NCI-H345 treated with DMSO at 0.1 percent for 48 hours (cell line): ENCODE data around the gene HOXB6.

Experiments
- DNase-seq: peaks from one replicate; lab custom pipeline; 2025; ENCODE audit not compliant: unreplicated experiment; lab: John Stamatoyannopoulos, UW

HOXB6 gene

DNA sequence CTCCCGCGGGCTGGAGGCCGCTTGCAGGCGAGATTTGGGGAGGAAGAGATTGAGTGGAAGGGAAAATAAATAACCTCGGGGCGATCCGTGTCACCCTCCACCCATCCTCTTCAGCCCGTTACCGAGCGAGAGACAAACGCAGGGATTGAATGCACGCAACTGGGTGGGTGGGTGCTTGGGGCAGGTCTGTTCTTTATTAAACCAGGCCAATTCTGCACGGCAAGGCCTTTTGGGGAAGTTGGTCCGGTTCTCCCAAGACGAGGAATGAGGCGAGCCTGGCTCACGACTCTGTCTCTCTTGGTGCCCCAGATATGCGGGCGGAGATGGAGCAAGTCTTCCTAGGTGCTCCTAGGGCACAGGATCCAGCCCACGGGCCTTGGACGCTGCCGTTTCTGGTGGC is 6.4 kb upstream of the HOXB6 start:
- DNase-seq, result no peak

GRCh38 chr17:48610282-48611211 is 5.8 kb upstream of the HOXB6 start, which contains the start of gene HOXB7:
TSS of gene HOXB7 (minus strand) at chr17:48611017. CDS start at chr17:48610918, 99 bp downstream.
- peak; percentile 58 for DNase-seq

GRCh38 chr17:48609759-48610281 is 5.0 kb upstream of the HOXB6 start:
- peak; percentile 13 for DNase-seq

GRCh38 chr17:48609033-48609432 is 4.2 kb upstream of the HOXB6 start:
- no peak for DNase-seq

DNA sequence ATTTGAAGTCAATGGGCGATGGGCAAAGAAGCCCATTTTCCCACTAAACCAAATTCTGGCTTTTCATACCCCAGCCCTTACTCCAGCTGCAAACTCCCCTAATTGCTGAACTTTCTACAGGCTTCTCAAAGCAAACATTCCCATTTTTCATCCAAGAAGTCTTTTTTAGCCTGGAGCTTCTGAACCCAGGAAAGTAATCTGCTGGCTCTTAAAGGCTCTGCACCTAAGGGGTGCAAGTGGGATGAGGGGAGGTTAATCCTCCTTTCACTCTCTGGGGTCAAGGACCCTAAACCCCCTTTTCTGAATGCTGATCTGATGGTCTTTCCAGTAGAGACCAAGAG is 3.7 kb upstream of the HOXB6 start:
- DNase-seq, result no peak

- DNase-seq, result no peak
Observed at GRCh38 chr17:48606892-48607614, 2.3 kb upstream of the HOXB6 start.

- no peak for DNase-seq
Observed at GRCh38 chr17:48605991-48606891, 1.5 kb upstream of the HOXB6 start.

DNA sequence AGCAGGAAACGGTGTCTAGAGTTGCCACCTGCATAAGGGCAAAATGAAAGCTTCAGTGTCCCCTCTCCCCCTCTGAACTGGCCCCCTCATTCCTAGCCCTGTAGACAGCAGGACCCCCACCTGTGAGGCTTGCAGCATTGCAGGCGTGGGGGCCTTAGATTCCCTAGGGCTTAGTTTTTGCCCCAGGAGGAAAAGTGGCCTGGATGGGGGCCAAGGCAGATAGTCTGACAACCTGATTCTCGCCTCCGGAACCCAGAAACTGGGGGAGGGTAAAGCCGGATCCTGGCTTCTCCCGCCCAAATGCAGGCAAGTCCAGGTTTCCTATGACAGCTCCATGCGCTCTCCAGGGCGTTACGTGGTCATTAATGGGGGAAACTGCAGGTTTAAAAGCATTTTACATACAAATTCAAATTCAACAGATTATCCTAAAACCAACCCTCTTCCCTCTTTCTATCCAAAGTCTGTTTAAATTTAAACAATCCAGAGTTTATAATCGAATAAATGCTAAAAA is 678 bp upstream of the HOXB6 start:
- DNase-seq, result no peak

DNA sequence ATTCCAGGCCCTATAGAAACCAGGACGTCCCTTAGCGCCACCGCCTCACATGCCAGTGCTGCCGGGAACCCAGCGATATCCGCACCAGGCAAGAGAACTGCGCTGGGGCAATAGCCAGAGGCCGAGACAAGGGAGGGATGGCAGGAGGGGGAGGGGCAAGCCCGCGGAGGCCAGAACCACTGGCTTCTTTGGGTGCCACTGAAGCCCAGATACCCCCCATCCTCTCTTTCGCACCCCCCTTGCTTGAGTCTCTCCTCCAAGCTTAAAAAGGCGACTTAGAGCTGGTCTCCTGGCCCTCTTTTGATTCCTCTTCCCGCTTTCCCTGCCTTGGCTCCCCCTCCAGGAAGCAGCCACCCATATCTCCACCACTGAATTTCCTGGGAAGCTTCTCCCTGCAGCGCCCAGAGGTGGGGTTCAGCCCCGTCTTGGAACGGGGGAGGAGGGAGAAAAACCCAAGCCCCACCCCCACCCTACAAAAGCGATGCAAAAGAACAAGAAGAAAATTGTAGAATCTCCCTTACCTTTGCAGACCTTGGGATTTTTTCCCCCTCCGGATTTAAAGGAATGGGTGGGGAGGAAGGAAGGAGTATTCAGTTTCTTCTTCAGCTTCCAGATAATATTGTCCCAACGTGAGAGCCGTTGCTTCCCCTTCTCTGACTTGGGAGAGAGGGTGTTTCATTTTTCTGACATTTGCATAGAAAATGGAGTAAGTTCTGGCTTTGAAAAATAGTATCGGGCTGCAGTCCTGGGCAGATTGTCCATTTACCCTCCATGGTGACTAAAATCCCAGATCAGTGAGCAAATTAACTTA is 622 bp downstream of the HOXB6 start:
- DNase-seq, result no peak

GRCh38 chr17:48601539-48602425 is 3.0 kb downstream of the HOXB6 start:
- DNase-seq, result no peak

DNA sequence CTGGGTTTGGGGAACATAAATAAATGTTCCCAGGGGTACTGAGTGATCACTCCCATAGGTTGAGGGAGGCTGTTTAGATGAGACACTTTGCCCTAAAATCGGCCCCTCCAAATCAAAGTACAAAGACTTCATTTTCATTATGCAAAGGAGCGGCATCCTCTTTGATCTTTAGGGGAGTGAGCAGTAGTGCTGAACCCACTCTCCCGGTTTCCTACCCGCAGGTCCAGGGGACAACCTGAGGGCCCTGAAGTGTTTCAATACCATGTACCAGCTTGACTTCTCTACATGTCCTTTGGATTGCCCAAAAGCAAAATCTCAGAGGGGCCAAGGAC is 3.6 kb downstream of the HOXB6 start:
- no peak for DNase-seq

- DNase-seq, result no peak
Observed at GRCh38 chr17:48600244-48601098, 4.3 kb downstream of the HOXB6 start.

DNA sequence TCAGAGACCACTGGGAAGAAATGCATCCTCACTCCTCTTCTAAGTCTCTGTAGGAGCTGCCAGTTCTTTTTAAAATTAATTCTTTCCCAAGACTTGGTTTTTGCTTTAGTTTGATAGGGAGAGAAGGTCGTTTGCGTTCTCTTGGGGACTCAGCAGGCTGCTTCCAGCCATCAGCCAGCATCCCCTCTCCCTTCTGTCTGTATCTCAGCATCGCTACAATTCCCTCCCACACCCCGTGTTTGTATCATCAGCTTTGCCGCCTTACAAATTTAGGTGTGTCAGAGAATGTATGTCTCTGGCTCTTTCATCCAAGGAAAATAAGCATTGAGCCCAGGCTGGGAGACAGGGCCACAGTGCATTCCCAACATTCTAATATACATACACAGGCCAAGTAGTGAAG is 5.4 kb downstream of the HOXB6 start:
- DNase-seq, result no peak

DNA sequence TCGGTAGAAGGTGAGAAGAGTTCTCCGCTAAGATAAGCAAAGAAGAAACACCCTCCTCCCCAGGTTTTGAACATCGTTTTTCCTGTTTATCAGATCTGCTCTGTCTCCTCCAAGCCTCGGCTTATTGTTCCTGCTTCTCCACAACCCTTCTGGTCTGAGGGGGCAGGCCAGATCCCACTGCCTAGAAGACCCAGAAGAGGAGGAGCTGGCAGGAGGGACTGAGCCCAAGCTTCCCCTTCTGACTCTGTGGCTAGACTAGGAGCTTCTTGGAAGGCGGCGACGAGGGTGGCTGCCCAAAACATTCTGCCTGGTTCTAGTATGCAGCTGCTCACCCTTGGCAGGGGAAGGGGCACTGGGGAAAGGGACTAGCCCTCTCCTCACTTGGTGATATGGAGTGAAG is 6.0 kb downstream of the HOXB6 start:
- DNase-seq, result no peak

DNA sequence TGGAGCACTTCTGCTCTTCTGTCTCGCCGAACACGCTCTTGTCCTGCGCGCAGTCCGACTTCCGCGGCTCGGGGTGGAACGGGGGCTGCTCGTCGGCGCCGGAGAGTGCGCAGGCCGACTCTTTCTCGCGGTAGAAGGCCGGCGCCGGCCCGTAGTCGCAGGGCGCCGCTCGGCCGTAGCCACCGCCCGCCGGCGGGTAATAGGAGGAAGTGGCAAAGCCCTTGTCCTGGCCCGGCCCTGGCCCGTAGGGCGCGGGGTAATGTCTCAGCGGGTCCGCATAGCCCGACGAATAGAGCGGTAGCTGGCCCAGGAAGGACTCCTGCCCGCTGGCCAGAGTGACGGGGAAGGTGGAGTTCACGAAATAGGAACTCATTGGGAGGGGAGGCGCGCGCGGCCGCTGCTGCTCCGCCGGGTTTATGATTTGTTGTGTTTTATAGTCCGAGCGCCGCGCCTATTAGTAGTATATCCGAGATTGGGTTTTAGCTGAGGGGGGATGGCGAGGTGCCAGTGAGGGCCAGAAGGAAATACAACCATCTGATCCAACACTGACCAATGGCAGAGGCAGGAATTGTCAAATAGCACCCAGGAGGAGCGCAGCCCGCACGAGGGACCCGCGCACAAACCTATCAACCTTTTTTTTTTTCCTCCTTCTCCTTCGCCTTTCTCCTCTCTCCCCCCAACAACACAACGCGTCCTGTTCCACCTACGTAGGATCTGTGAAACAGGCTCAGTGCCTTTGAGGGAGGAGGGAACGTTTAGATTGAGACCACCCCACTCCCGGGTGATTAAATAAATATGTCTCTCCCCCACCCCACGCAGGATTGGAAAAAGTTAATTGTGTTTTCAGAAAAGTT is 6.8 kb downstream of the HOXB6 start:
- DNase-seq, result no peak

- no peak for DNase-seq
Observed at GRCh38 chr17:48597528-48597777, 7.3 kb downstream of the HOXB6 start.

- DNase-seq, result no peak
Observed at GRCh38 chr17:48596735-48597527, 7.9 kb downstream of the HOXB6 start.
